Activated CD4-positive, CD25-positive, alpha-beta regulatory T cell (primary cell): ENCODE measurements around the gene CCDC192.

Experiments
- DNase-seq, 4 experiments: peaks; one replicate each; lab custom pipeline; 2025; lab: John Stamatoyannopoulos, UW

Gene CCDC192

DNA sequence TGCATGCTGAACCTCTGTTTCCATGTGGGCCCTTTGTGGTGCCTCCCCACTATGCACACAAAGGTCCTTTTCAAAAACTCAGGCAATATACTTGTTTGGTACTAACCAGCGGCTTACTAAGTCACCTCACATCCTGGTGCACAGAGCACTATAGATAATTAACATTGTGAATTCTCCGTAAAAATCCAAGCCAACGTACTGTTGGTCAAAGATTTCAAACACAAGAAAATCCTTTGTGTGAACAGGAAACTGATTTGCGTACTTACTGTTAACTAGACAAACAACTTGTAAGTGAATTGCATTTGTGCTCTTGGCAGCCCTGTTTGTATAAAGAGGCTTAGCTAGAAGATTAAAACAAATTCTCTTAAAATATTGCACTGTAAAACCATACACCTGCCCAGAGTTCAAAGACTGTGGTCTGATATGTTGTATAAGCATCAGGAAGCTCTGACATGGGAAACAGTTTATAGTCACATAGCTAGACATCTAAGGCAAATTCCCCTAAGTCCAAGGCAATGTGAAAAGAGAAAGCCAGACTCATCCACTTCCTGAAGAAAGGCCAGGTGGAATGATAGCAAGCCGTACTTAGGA lies 255.3 kb downstream of the CCDC192 start:
- DNase-seq, result no peak

DNA sequence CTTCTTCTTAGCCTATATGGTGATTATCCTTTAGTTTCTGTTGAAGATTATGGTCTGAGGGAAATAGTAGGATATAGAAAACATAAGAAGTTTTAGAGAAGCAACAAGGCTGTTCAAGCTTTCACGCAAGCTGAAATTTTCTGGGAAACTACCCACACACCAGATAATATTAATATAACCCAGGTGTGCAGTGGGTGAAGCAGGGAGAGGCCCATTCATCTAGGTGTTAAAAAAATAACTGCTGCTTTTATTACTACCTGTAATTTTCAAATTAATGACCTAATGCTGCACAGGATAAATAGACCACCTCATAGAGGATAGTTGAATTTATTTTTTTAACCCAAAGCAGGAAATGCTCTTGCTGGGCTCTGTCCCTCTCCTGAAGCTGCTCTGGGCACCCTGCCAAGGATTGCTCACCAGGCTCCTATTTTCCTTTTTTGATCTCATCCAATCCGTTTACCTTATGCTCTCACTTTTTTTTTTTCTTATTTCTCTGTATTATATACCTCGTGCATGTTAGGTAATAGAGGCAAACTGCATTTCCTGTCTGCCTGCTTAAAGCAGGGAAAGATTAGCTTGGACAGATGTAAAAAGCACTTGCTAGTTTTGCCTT lies 256.1 kb downstream of the CCDC192 start:
- DNase-seq, result no peak

DNA sequence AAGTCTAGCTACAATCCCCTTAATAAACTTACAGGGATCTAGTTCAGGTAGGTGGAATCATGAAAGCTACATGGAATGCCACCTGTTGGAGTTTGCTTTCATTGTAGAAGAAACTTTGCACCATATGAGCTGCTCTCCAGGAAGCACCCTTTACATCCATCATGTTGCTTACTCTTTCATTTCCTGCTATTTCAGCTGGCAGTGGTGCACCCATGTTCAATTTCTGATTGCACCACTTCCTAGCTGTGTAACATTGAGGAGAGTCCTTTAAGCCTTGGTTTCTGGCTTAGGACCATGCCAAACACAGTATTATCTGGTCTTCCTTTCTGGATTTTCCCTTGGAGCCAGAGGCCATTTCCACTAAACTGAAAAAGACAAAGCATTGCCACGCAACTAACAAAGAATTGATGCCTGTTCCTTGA lies 257.1 kb downstream of the CCDC192 start:
- no peak for DNase-seq

DNA sequence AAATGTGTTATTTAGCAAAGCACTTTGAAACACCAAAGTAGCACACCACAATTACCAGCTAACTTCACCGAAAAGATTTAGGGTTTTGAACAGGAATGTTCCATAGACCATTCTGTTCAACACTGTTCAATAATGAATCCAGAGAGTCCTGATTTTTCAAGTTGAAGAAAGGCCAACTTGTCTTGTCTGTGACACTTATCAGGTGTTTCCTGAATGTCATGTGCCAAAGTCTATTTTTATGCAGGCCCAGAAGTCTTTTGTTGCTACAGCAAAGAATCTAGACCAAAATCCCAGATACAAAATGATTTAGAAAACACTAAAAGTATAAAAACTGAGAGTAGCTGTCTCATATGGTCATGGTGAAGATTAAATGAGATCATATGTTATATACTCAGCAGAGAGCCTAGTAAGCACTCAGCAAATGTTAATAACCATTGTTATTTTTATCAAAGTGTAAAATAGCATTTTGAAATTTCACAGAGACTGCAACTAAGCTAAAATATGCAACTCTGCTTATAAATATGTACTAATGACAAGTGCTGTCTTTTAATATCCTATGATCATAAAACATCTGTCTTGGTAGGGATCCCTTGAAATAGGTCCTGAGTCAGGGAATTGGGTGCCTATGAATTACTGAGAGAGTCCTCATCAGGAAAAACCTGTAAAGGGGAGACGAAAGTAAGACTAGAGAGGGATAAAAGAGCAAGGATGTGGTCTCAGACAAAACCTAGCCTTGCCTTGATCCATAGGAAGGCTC lies 258.0 kb downstream of the CCDC192 start:
- no peak for DNase-seq

DNA sequence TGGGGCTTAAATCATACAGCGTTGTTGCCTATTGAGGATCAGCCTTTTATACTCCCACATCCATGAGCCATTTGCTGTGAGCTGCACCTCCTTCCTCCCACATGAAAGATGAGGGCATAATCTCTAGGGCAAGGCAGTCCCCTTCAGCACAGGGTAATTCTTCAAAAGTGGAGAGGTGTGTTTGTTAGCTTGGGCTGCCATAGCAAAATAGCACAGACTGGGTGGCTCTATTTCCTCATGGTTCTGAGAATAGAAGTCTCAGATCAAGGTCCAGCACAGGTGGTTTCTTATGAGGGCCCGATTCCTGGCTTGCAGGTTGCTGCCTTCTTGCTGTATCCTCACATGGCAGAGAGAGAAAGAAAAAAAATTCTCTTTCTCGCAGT lies 258.6 kb downstream of the CCDC192 start:
- no peak for DNase-seq

DNA sequence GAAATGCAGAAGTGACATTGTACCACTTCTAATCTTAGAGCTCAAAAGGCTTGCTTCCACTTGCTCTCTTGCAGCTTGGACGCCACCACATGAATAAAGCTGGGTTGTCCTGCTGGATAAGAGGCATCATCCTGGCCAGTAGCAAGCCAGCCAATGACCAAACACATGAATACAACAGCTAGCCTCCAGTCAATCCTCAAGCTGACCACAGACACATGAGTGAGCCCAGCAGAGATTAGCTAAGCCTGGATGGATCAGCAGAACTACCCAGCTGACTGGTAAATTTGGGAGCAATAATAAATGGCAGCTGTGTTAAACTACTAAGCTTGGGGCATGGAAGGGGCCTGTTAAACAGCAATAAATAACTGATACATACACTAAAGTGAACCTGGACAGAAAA lies 259.3 kb downstream of the CCDC192 start:
- DNase-seq, result no peak

DNA sequence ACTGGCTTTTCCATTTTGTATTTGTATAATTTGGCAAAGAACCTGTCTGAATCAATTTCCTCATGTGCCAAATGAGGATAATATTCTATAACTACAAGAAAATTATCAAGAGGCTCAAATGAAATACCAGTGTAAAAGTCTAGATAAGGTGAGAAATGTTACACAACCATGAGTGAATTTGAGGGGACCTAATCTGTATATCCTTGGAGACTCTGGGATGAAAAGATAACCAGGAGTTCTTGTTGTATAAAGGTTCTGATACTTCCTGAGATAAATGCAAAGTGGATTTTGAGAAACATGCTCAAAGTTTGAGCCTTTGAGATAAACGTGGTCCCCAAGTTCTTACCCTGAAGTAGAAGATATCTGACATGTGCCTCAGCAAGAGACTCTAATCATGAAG lies 260.0 kb downstream of the CCDC192 start:
- DNase-seq, result no peak

DNA sequence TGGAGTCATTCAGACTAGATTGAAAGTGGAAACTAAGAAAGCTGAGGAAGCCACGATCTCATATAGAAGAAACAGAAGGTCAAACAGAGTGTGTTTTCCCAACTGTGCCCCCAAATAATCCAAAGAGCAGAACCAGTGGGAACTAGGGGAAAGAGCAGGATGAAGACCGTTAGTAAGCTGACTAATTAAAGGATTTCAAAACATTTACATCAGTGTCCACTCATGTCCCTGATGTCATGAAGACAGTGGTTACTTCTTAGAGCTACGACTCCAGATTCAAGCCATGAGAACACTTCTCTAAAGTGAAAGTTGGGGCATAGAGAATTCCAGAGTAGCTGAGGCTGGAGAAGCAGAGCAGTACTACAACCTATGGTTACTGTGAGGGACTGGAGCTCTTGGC lies 260.7 kb downstream of the CCDC192 start:
- no peak for DNase-seq

DNA sequence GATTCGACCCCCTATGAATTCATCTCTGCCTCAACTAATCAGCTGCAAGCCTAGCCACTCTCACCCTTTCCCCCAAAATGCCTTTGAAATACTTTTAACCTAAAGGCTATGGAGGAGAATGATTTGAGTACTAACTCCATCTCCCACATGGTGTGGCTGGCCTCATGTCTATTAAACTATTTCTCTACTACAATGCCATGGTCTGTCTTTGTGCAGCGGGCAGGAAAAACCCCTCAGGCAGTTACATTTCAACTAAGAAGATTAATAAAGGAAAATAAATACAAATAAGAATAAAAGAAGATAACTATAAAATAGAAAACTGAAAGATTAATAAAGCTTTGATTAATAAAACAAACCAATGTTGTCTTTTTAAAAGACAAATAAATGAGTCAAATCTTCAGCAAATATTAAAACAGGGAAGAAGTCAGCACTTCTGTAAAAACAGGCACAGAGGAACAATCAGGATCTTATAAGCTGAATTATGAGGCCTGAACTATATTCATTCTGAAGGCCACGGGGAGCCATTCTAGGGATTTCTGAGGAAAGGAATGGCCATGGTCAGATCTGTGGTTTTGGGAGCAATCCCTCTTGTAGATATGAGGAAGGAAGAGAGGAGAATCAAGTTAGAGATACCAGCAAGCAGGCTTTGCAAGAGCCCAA lies 264.3 kb downstream of the CCDC192 start:
- DNase-seq, result no peak

DNA sequence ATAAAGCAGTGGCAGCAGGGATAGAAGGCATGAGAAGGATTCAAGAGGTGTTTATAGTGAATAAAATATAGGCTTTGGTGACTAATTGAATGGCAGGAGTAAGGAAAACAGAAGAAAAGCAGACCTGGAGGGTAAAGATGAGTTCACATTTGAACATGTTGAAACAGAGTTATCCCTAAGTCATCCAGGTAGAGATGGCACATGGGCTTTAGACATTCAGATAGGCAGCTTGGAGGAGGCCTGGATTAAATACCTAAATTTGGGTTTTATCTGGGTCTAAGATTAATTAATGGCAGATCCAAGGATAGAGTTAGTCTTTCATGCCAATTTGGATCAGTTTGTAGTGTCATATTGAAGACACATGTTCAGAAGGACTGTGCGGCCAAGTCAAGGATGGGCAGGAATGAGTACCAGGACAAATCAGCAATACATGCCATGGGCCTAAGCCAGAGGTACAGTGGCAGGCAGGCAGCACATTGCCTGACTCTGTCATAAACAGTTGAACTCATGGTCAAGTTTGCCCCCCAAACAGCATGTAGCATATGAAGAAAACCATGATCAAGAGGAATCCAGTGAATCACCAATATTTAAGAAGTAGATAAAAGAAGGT lies 264.9 kb downstream of the CCDC192 start:
- DNase-seq, result no peak

DNA sequence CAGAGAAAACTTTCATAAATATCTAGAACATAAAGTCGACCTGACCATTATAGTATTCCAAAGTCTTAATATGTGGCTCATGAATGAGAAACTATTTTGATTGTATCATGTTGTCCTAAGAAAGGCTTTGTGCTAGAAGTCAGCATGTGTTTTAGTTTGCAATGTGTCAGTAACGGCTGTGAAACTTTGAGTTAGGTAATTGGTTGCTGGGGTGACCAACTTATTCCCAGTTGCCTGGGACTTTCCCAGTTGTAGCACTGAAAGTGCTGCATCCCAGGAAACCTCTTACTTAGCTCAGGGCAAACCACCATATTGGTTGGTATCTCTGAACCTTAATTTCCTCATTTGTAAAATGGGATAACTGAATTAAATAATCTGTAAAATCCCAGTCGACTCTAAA lies 265.8 kb downstream of the CCDC192 start:
- DNase-seq, result no peak

DNA sequence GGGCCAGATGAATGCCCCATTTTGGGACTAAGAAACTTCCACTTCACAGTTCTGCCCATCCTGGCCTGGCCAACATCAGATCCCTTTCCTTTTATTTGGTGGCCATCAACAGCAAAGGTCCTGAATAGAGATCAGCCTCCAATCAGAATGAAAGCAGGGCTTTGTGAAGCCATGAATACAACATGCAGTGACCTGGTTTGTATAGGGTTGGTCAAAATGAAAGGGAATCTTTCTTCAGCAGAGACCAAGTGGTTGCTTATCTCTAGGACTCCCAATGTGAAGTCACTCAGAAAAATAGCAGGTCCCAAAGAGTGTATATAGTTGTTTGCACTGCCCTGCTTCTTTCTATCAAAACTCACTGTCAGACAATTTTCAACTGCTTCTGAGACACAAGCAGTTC lies 266.5 kb downstream of the CCDC192 start:
- no peak for DNase-seq

DNA sequence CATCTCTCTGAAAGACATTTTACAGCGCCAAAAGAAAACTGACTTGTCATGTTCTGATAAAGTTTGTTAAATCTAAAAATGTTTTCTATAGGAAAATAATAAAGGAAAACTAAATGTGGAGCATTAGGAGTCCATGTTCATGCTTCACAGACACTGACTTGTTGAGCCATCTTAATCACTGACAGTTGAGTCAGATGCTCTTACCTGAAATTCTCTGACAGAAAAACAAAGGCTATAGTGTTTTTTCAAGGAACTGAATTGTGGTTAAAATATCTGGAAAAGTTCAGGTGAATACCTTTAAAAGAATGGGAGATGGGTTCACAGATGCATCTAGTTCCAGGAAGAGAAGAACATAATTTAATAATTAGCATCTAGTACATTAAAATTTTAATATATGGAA lies 266.9 kb downstream of the CCDC192 start:
- no peak for DNase-seq

DNA sequence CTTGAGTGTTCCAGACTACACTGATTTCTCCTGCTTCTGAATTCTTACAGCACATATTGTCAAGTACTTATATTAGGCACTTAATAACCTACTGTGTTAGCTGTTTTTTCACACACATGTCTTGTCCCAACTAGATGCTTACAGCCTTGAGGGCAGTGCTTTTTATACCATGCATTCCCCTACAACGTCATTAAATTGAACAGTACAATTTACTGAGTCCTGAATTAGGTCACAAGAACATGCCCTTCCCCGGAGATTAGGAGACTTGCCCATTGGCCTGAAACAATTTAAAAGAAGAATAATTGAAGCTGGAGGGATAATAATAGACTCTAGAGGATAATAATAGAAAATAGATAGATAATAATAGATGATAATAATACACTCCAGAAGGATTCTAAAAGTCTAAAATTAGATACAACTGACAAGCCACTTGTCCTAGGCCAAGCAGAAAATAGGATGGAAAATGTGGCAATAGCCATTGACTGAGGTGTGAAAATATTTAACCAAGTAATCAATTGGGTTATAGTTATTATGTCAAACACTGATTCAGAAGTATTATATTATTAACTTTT lies 267.7 kb downstream of the CCDC192 start:
- DNase-seq, result no peak

DNA sequence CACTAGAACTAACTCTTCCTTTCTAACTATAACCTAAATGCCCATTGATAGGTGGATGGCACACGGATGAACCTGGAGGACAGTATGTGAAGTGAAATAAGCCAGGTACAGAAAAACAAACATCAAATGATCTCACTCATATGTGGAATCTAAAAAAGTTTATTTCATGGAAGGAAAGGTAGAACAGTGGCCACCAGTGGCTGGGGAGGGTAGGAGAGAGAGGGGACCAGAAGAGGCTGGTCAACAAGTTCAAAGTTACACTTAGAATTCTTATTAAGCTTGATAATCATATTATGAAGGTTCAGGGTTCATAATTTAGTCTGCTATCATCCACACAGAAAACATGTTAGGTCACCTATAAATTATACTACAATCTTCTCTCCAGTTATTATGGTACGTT lies 272.8 kb downstream of the CCDC192 start:
- DNase-seq, result no peak

DNA sequence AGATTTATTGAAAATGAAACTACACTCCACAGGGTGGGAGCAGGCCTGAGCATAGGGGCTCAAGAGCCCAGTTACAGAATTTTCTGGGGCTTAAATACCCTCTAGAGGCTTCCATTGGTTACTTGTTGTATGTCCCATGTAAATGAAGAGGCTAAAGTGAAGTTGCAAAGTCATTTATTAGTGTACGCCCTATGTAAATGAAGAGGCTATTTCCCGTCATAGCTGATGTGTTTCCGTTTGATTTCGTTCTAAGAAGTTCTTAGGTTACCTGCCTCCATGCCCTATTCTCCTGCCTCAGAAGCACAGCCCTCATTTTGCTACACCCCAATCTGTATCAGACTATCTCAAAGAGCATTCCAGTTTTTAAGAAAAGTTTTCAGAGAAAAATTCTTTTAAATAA lies 273.3 kb downstream of the CCDC192 start:
- DNase-seq, result no peak

DNA sequence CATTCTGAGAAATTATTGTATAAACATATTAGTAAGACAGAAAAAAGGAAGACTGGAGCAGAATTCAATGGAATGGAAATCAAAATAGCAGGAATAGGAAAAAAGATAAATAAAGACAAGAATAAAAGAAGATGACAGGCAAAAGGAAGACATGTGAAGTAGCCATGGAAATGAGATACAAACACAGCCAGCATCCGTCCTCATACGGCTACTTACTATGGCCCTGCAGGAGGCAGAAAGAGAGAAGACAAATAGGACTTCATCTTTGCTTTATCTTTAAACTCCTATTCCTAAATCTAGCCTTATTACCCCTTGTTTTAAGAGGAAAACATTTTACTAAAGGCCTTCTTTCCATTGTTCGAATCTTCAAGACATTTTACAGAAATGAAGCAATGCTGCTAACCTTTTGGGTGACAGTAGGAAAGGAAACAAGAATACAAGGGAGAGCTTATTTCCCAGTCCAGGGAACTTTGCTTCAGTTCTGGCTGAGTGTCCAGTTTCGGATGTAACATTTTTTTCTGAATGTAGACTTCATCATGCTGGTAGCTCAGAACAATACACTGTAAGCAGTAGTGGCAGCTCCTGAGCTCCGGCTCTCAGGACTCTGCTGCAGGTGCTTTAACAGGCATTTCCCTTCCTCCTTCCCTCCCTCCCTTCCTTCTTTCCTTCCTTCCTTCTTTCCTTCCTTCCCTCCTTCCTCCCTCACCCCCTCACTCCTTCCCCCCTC lies 274.0 kb downstream of the CCDC192 start:
- DNase-seq, result no peak

DNA sequence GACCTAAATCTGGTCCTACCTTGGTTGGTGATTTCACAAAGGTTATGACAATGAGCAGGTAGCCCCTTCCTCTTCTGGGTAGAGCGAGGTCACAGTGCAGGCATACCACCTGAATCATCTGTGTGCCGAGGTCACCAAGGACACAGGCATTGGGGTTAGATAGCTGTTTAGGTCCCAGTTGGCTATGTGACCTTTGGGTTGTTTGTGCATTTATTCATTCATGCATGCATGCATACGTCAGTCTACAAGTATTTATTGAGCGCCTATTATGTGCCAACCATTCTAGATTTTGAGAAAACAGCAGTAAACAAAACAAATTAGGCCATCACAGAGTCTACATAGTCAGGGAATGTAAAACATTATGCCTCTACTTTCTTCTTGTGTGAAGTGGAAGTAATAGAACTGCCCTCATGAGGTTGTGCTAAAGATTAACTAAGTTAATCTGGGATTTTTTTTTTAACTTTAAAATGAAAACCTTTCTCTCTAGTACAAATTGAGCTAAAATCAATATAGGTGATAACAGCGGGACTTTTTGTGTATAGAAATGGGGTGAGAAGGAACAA lies 275.6 kb downstream of the CCDC192 start:
- DNase-seq, result no peak

DNA sequence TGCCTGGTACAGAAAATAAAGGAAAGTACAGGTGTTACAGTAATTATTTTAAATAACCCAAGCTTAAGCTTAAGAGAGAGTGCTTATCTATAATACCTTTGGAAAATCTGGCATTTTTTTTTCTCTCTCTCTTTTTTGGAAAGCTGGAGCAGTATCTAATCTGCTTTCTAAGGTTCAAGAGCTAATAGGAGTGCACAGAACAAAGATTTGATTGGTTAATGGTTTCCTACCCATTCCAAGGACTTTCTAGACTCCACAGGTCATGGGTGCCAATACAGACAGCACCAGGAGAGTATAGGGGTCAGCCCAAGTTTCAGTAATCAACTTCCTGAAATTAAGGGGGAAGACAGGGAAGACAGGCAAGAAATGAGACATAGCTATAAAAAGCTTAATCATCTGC lies 276.3 kb downstream of the CCDC192 start:
- DNase-seq, result no peak

DNA sequence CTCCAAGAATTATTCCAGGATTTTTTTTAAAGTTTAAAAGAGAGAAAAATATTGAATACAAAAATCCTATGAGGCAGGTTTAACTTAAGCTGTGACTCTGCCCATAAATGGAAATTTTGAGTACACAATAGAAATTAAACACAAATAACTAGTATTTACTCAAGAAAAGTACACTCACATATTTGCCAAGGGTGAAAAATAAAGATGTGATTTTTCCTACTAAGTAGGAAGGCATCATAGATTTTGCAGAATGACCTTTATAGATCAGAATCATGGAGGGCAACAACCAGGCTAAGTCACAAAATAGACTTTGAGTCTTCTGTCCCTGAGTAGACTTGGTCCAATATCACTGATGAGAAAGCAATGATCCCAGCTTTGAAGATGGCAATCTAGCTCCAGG lies 277.7 kb downstream of the CCDC192 start:
- DNase-seq, result no peak

DNA sequence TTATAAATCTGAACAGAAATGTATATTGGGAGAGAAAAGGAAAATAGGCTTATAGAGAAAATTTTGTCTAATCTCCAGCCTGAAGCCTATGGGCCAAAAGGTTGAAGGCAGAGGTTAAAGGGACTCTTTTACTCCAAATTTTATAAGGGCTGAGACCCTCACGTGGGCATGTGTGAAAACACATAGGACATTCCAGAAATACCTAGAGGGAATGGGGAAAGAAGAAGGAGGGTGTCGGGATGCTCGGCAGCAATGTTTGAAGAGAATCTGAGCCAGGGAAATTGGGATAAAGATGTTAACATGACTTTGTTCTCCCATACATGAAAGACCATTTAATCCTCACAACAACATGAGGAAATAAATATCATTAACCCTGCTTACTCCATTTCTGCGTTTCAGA lies 278.3 kb downstream of the CCDC192 start:
- no peak for DNase-seq
